Measurements from ENCODE around the gene CARS2.
"Not testable (repeated sequence)": the region's sequence is repeated elsewhere in the genome, so short reads cannot be mapped to it uniquely, and the experiment has no call there.

Gene CARS2

DNA sequence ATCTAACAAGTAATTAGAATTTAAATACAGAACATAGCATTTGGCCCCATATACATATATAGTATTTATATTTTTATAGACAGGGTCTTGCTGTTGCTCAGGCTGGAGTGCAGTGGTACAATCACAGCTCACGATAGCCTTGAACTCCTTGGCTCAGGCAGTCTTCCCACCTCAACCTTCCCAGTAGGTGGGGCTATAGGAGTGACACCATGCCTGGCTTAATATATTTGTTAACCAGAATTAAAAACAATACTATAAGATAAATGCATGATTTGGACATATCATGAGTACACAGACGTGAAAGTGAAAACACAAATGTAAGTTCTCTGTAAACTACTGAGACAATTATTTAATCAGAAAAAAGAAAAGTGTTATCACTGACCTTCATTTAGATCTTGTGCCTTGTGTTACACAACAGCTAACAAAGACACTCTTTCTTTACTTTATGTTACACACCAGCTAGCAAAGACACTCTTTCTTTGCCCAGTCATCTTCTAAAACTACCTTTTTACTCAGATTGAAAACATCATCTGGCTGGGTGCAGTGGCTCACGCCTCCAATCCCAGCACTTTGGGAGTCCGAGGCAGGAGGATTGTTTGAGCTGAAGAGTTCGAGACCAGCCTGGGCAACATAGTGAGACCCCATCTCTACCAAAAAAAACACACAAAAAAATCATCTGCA is 22.6 kb downstream of the CARS2 start:
- DNase-seq (ENCODE audit: low read depth, low spot score) = no peak

DNA sequence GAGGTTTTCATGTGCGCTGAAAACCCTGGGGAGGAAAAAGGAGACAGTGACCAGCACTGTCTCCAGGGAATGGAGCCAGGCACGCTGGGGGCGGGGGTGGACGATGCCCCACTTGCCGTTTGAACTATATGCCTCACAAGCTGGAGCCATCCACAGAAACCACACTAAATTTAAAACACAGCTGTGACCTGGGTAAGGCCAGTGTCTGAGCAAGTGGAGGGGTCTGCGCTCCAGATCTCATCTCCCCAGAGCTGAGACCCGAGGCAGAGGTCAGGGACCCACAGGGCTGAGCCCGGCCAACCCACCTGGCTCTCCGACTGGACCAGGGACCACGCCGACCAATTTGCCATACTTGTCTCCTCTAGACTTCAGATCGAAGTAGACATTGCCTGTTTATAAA is 23.2 kb downstream of the CARS2 start:
- DNase-seq (ENCODE audit: low read depth, low spot score) = no peak

DNA sequence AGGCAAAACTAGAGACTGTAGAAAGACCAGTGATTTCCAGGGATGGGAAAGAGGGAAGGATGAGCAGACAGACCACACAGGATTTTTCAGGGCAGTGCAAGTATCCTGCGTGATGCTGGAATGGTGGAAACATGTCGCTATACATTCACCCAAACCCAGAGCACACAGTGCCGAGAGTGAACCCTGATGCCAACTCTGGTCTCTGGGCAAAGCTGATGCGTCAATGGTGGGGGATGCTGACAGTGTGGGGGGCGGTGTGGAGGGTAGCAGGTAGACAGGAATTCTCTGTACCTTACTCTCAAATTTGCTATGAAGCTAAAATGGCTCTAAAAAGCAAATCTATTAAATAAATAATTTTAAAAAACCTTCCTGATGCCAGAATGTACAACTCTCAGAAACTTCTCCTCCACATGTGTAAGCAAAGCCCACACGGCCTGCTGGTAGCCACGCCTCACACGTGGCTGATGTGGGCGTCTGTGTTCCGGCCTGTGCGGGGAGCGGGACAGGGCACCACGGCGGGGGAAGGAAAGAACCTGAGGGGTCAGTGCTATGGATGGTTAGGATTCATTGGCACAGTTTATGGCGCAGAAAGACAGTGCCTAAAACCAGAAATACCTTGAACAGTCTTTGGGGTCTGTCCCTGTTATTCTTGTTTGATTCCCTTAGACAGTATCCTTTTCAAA is 23.9 kb downstream of the CARS2 start:
- no peak for DNase-seq (ENCODE audit: low read depth, low spot score)

DNA sequence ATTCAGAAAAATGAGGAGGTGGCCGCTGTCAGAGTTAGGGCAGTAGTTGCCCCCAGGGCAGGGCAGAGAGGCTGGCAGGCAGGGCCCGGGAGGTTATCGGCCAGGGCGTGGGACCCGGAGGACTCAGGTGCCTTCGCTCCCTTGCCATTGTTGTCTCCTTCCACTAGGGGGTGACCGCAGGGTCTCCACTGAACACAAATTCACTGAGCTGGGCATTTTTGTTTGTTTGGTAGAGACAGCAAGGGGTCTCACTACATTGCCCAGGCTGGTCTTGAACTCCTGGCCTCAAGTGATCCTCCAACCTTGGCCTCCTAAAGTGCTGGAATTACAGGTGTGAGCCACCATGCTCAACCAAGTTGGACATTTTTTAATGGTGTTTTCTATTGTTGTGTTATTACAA is 25.1 kb downstream of the CARS2 start:
- DNase-seq (ENCODE audit: low read depth, low spot score) = no peak

DNA sequence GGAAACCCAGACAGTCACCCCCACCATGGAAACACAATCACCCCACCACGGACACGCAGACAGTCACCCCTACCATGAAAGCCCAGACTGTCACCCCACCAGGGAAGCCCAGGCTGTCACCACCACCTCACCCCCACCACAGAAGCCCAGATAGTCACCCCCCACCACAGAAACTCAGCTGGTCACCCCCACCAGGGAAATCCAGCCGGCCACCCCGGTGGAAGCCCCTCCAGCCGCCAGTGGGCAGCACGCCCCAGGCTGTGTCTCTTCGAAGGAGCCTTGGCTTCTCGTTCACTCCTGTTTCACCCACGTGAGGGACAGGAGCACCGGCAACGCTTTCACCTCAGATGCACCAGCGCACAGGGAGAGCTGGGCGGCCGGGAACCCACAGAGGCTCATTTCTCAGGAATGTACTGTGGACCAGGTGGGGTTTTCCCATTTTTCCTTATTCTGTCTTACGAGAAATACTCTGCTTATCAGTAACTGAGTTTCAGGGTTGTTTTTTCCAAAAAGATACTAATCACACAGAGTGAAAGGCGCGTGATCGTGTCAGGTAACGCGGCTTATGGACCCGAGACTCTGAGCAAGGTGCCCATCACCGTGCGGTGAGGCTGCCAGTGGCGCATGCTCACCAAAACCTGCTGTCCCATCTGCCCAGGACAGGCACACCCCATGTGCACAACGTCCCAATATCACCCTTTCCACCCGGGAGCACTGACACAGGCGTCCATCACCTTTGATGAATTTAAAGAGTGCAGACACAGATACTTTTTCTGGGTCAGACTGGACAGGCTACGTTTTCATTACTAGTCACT is 28.0 kb downstream of the CARS2 start:
- no peak for DNase-seq (ENCODE audit: low read depth, low spot score)

DNA sequence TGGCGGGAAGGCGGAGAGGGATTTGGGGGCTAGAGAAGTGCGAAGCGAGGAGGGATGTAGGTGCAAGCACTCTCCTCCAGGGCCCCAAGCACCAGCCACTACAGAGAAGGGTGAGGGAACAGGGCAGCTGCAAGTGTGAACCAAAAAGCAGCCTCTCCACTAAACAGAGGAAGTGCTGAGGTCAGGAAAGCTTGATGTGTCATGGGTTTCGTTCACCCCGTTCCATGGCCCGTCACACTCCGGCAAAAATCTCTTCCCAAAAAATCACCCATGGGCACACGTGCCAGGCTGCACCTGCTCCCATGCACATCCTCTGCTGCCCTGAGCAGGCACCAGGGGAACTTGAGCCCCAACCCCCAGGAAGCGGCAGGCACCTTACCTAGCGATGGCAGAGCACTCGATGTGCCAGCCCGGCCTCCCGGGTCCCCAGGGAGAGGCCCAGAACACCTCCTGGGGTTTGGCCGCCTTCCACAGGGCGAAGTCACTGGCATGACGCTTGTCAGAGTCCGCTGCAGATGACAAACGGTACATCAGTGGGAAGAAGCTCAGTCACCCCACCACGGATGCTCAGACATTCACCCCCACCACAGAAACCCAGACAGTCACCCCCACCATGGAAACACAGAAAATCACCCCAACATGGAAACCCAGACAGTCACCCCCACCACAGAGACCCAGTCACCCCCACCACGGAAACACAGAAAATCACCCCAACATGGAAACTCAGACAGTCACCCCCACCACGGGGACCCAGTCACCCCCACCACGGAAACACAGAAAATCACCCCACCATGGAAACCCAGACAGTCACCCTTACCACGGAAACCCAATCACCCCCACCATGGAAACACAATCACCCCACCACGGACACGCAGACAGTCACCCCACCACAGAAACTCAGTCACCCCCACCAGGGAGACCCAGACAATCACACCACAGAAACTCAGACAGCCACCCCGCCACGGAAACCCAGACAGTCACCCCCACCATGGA is 29.0 kb downstream of the CARS2 start:
- no peak for DNase-seq (ENCODE audit: low read depth, low spot score)

DNA sequence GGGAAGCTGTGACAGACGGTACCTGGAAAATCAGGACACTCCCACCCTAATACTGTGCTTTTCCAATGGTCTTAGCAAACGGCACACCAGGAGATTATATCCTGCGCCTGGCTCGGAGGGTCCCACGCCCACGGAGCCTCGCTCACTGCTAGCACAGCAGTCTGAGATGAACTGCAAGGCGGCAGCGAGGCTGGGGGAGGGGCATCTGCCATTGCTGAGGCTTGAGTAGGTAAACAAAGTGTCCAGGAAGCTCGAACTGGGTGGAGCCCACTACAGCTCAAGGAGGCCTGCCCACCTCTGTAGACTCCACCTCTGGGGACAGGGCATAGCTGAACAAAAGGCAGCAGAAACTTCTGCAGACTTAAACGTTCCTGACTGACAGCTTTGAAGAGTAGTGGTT is 36.1 kb downstream of the CARS2 start:
- DNase-seq (ENCODE audit: low read depth, low spot score) = not testable (repeated sequence)

DNA sequence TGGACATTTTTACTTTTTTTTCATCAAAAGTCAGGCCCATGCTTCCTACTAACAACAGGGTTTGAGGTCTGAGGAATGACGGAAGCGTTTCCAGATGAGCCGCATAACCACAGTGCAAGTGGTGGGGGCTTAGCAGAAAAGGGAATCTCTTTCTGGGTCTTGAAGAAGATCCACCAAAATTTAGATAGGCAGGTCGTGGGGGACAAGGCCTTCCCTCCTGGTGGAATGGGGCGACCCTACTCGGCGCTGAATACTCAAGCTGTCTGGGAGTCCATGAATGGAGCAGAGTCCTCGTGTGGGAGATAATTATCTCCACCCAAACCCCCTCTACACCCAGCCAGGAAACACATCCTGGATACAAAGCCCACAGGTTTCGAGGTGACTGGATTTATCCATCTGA is 36.9 kb downstream of the CARS2 start:
- DNase-seq (ENCODE audit: low read depth, low spot score) = no peak

DNA sequence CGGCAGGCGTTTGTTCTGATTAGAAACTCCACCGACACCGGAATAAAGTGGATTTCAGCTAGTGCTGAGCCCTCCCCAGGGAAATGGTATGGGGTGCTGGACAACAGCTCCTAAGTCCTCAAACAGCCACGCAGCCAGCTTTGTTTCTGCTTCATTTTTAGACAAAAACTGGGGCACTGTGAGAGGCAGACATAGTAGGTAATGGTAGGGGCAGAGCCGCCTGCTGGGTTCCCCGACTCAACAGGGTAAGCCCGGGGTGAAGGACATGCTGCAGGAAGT is 39.7 kb downstream of the CARS2 start:
- no peak for DNase-seq (ENCODE audit: low read depth, low spot score)

DNA sequence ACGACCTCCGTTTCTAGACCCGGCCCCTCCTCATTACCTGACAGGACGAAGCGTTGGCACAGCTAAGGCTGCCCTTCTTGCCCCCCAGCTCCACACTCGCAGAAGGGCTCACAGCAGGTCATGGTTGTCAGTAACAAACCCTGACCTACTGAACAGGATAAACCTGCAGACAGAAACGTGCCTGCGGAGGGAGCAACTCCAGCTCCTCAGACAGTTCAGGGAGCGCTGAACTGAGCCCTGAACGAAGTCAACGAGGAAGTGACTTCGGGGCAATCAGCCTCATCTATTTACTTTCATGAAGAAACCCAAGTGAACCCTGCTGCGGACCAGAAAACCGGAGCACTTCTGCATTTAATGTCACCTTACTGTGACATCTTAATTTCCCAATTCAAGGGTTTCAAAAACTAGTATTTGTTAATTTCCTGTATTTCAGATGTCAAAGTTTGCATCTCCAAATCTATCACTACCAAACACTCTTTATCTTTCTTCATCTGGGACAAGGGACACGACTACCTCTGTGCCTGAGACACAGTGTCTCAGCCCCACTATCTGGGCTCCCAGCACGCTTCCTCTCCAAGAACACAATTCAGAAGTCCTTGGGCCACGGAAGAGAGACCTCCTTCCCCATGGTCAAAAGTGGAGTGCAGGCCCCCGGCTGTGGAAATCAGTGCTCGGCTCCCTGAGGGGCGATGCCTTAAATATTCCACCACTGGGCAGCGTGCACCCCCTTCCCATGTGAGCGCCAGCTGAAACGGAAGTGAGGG is 40.2 kb downstream of the CARS2 start:
- no peak for DNase-seq (ENCODE audit: low read depth, low spot score)

DNA sequence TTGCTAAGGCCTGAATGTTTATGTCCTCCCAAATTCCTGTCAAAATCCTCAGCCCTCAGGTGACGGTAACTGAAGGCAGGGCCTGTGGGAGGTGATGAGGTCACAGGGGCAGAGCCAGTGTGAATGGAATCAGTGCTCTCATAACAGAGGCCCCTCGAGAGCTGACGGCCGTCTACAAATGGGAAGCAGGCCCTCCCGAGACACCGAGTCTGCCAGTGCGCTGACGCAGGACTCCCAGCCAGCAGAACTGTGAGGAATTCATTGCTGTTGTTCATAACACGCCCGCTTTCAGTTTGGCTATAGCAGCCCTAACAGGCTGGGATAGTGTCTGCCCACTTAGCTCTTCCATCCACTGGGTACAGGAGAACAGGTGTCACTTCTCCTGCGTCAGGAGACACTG is 41.2 kb downstream of the CARS2 start:
- no peak for DNase-seq (ENCODE audit: low read depth, low spot score)

DNA sequence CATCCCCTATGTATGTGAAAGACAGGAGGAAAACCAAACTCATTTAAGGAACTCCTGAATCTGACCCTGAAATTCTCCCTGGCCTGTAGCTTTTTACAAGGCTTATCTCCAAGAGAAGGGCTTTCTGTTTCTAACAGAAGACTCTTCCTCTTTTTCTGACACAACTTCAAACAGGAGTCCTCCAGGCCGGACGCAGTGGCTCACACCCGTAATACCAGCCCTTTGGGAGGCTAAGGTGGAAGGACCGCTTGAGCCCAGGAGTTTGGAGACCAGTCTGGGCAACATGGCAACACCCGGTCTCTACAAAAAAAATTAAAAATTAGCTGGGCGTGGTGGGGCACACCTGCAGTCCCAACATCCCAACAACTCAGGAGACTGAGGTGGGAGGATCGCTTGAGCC is 41.9 kb downstream of the CARS2 start:
- DNase-seq (ENCODE audit: low read depth, low spot score) = no peak

DNA sequence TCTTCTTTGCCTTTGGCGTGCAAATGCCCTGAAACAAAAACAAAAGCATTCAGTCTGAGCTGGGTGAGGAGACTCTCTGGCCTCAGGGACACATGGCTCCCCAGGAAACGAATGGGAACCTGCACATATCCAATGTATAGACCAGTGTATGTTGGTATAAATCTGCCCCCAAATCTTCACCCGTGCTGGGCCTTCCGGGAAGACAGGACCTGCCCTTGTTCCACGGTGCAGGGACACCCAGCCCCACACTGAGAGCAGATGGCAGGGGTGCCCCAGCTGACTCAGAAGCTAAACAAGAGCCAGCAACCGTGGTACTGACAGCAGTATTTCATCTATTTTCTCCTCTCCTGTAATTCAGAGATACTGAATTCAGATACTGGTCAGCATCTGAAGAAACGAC is 42.4 kb downstream of the CARS2 start:
- no peak for DNase-seq (ENCODE audit: low read depth, low spot score)

DNA sequence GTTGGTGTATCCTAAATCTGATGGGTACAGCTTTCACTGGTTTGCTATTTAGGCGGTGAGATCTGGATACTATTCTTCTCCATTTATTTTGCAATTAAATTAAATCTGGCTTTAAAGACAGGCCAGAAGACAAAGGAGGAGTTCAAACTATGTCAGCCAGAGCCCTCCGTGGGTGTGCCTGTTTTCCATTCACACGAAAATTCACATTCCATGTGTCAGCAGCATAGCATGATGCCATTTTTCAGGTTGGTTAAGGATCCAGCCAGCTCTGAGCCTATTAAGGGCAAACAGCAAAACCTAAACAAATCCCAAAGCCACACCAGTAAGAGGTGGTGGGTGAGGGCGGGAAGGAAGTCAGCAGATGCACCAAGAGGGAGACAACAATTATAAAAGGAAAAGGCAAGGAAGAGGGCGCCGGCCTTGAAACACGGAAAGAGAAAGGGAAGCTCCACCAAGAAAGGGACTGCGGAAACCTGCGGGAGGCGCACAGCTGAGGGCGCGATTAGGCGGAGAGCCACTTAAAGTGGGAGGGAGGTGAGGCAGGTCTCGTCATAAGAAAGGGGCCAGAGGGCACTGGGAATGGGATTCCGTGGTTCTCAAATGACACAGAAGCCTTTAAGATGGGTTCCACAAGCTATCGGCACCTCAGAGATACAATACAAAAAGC is 43.0 kb downstream of the CARS2 start:
- no peak for DNase-seq (ENCODE audit: low read depth, low spot score)

DNA sequence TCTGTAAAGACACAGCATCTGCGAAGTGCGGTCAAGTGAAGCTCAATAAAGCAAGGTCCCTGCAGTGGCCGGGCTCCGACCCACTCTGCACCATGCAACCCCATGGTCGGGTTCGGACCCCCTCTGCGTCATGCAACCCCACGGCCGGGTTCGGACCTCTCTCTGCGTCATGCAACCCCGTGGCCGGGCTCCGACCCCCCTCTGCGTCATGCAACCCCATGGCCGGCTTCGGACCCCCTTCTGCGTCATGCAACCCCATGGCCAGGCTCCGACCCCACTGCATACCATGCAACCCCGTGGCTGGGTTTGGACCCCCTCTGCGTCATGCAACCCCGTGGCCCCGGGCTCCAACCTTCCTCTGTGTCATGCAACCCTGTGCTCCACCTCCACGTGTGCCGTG is 43.8 kb downstream of the CARS2 start:
- no peak for DNase-seq (ENCODE audit: low read depth, low spot score)

DNA sequence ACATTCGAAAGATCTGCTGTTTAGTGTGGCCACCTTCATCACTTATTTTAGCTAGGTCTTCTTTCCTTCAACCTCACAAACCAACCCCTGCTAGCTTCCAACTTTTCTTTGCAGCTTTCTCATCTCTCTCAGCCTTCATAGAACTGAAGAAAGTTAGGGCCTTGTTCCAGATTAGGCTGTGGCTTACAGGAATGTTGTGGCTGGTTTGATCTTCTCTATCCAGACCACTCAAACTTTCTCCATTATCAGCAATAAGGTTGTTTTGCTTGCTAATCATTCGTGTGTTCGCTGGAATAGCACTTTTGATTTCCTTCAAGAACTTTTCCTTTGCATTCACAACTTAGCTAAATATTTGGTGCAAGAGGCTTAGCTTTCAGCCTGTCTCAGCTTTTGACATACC is 44.7 kb downstream of the CARS2 start:
- no peak for DNase-seq (ENCODE audit: low read depth, low spot score)

DNA sequence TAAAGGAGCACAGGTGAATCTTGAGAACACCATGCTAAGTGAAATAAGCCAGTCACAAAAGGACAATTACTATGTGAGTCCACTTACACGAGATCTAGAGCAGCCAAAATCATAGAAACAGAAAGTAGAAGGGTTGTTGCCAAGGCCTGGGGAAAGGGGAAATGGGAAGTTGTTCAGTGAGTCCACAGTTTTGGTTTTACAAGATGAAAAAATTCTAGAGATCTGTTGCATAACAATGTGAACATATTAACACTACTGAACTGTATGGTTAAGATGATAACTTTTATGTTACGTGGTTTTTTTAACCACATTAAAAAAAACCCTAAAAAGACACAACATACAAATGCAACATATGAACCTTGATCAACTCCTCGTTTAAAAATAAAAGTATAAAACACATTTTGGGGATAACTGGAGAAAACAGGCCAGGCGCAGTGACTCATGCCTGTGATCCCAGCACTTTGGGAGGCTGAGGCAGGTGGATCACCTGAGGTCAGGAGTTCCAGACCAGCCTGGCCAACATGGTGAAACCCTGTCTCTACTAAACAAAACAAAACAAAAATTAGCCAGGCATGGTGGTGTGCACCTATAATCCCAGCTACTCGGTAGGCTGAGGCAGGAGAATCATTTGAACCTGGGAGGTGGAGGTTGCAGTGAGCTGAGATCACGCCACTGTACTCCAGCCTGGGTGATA is 47.6 kb downstream of the CARS2 start:
- not testable (repeated sequence) for DNase-seq (ENCODE audit: low read depth, low spot score)

DNA sequence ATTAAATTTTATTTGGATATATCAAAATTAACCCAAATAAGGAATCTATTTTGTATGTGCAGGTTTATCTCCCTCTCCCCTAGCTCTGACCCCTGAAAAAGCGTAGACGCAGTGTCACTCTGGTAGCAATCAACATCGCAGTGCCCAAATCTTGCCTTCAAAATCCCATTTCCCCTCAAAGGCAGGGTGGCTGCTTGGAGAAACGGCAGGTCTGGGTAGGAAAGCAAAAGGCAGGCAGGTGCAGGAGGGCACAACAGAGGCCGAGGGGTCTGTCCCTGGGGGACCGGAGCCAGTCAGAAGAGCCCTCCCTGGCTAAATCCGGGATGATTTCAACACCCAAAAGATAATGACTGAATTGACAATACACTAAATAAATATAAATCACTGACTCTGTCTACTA is 48.7 kb downstream of the CARS2 start:
- no peak for DNase-seq (ENCODE audit: low read depth, low spot score)

DNA sequence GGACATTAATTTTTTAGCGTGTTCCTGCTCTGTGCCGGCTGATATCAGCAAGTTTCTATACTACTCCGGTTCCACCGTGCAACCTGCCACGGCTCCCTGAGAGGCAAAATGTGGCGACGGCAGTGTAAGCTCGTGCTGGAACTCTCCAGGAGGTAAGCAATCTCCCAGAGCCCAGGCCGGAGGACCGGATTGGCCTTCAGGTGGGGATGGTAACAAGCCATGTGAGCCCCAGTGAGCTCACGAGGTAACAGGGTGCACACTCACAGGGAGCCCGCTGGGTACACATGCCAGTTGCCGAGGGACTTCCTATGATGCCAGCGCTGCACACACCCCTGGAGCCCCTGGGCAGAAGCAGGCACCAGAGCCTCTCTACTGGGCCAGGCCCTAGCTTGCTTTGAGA is 52.1 kb downstream of the CARS2 start:
- no peak for DNase-seq (ENCODE audit: low read depth, low spot score)

DNA sequence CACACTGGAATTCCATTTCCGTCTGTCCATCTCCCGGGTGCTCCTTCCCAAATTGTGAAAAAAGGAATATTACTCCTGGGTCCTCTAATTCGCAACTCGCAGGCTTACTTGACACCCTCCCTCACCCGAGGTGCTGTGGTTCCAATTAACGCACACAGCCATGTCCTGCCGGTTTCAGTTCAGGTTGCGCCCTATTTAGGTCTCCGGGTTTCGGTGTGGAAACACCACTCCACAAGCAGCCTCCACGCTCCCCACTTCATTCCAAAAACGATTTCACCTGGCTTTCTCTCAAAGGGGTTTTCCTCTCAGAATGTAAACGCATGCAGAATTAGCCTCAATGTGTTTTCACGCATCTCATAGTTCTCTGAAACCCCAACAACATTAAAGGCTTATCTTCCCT is 52.6 kb downstream of the CARS2 start:
- no peak for DNase-seq (ENCODE audit: low read depth, low spot score)
